ENCODE results near the gene CDPF1.

DNA sequence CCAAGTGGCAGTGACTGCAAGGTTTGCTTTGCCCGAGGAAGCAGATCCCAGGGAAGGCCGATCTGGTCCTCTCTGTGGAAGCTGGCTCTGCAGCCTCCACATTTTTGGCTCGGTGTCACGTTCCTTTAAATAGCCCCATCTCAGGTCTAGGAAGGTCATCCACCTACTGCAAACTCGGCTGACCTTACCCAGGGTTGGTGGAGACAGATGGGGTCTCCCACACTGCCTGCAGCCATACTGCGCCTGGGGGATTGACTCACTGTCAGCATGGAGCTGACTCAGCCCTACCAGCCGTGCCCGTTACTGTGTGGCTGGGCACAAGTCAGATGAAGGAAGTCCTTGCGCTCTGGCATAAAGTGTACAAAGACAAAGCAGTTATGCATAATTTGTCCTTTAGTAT, 16.9 kb downstream of the CDPF1 start:
- TF ChIP-seq, protein P1, sequence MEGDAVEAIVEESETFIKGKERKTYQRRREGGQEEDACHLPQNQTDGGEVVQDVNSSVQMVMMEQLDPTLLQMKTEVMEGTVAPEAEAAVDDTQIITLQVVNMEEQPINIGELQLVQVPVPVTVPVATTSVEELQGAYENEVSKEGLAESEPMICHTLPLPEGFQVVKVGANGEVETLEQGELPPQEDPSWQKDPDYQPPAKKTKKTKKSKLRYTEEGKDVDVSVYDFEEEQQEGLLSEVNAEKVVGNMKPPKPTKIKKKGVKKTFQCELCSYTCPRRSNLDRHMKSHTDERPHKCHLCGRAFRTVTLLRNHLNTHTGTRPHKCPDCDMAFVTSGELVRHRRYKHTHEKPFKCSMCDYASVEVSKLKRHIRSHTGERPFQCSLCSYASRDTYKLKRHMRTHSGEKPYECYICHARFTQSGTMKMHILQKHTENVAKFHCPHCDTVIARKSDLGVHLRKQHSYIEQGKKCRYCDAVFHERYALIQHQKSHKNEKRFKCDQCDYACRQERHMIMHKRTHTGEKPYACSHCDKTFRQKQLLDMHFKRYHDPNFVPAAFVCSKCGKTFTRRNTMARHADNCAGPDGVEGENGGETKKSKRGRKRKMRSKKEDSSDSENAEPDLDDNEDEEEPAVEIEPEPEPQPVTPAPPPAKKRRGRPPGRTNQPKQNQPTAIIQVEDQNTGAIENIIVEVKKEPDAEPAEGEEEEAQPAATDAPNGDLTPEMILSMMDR (conservative IDR thresholded peaks at IDR 0.05) = no peak
- no peak for TF ChIP-seq ZFX (IDR thresholded peaks at IDR 0.05)
